Mesendoderm (in vitro differentiated cells): ENCODE measurements around the gene SOX8.

Experiments
- DNase-seq: peaks from one replicate; pipeline ENCODE4 v3.0.0; 2013
- H2AK5ac ChIP-seq: 2 replicates; pipeline ENCODE4 v1.6.1; 2013; ENCODE audit warnings: low read length, inconsistent platforms
- H2BK120ac ChIP-seq: 2 replicates; pipeline ENCODE4 v1.6.1; 2013; ENCODE audit warnings: low read depth, mild to moderate bottlenecking, low read length, moderate library complexity, mixed read lengths
- H2BK15ac ChIP-seq: replicated peaks from 2 replicates; pipeline ENCODE4 v1.6.1; 2013; ENCODE audit warnings: low read depth, mild to moderate bottlenecking, moderate library complexity
- H2BK5ac ChIP-seq: 2 replicates; pipeline ENCODE4 v1.6.1; 2013; ENCODE audit warnings: low read length, inconsistent platforms
- H3K18ac ChIP-seq: 2 replicates; pipeline ENCODE4 v1.6.1; 2013; ENCODE audit warnings: mild to moderate bottlenecking, low read length, mixed read lengths
- H3K23ac ChIP-seq: one replicate; pipeline ENCODE4 v1.6.1; 2013; ENCODE audit warnings: low read length
- H3K27ac ChIP-seq: 2 replicates; pipeline ENCODE4 v1.5.1; 2013; ENCODE audit warnings: low read depth, mild to moderate bottlenecking, inconsistent platforms, low read length, moderate library complexity
- H3K27me3 ChIP-seq: 2 replicates; pipeline ENCODE4 v1.6.1; 2013; ENCODE audit warnings: low read length, control low read depth, mild to moderate bottlenecking, inconsistent platforms; ENCODE audit not compliant: insufficient read depth, poor library complexity
- H3K36me3 ChIP-seq: 2 replicates; pipeline ENCODE4 v1.6.1; 2013; ENCODE audit warnings: low read length, inconsistent platforms; ENCODE audit not compliant: control insufficient read depth, insufficient read depth
- H3K4ac ChIP-seq: one replicate; pipeline ENCODE4 v1.6.1; 2013; ENCODE audit warnings: low read depth, mild to moderate bottlenecking, low read length, moderate library complexity
- H3K4me1 ChIP-seq: 2 replicates; pipeline ENCODE4 v1.6.1; 2013; ENCODE audit warnings: low read depth, low read length, inconsistent platforms; ENCODE audit not compliant: control insufficient read depth
- H3K4me2 ChIP-seq: 2 replicates; pipeline ENCODE4 v1.6.1; 2013; ENCODE audit warnings: low read length
- H3K4me3 ChIP-seq: 2 replicates; pipeline ENCODE4 v1.5.1; 2013; ENCODE audit warnings: mild to moderate bottlenecking, low read length
- H3K56ac ChIP-seq: one replicate; pipeline ENCODE4 v1.6.1; 2013; ENCODE audit warnings: low read length
- H3K79me1 ChIP-seq: 2 replicates; pipeline ENCODE4 v1.6.1; 2013; ENCODE audit warnings: low read length, inconsistent platforms
- H3K79me2 ChIP-seq: 2 replicates; pipeline ENCODE4 v1.6.1; 2013; ENCODE audit warnings: mild to moderate bottlenecking, low read length; ENCODE audit not compliant: control insufficient read depth, insufficient read depth
- H3K9ac ChIP-seq: 2 replicates; pipeline ENCODE4 v1.6.1; 2013; ENCODE audit warnings: low read length, inconsistent platforms
- H4K5ac ChIP-seq: one replicate; pipeline ENCODE4 v1.6.1; 2013; ENCODE audit warnings: low read length
- H4K8ac ChIP-seq: one replicate; pipeline ENCODE4 v1.6.1; 2013; ENCODE audit warnings: low read depth, mild to moderate bottlenecking, control low read depth, low read length, moderate library complexity
- WGBS: extraction: QIAGEN DNeasy Blood & Tissue Kit; methylation state at CpG from one replicate; pipeline ENCODE4 v1.1.7; 2013; ENCODE audit warnings: low lambda C conversion rate, missing lambda C conversion rate; ENCODE audit not compliant: insufficient coverage; ENCODE audit errors: extremely low coverage; 5-methylcytosine and 5-hydroxymethylcytosine counted together

The SOX8 gene

GRCh38 chr16:971981-972315 is 9.6 kb upstream of the SOX8 start:
- no peaks in the 10 kb centered on the region for H3K4me1 ChIP-seq
- H2BK15ac ChIP-seq, result no peak overlapping the region
- no peak overlapping the region for H3K4ac ChIP-seq
- no peak overlapping the region for H2BK120ac ChIP-seq
- no peak overlapping the region for H4K5ac ChIP-seq
- H3K4me2 ChIP-seq, result no peak overlapping the region
- no peak overlapping the region for H3K27ac ChIP-seq
- no CpG with 5 or more reads among the region's 8 CpGs for WGBS
- no peaks in the 10 kb centered on the region for H3K36me3 ChIP-seq
- H3K79me1 ChIP-seq, result peaks cover 3% of the 10 kb centered on the region
- DNase-seq, result no peak
- H3K56ac ChIP-seq, result no peak overlapping the region
- H4K8ac ChIP-seq, result no peak overlapping the region
- H3K27me3 ChIP-seq, result no peaks in the 10 kb centered on the region
- no peak overlapping the region for H2BK5ac ChIP-seq
- no peak overlapping the region for H3K18ac ChIP-seq
- H3K9ac ChIP-seq, result no peak overlapping the region
- H3K4me3 ChIP-seq, result no peak overlapping the region
- no peaks in the 10 kb centered on the region for H3K79me2 ChIP-seq
- H3K23ac ChIP-seq, result no peak overlapping the region
- H2AK5ac ChIP-seq, result no peak overlapping the region

GRCh38 chr16:972316-973002 is 9.1 kb upstream of the SOX8 start:
- H2BK5ac ChIP-seq, result no peak overlapping the region
- H3K27me3 ChIP-seq, result no peaks in the 10 kb centered on the region
- H2BK120ac ChIP-seq, result no peak overlapping the region
- no peak overlapping the region for H3K56ac ChIP-seq
- H3K27ac ChIP-seq, result no peak overlapping the region
- no peak overlapping the region for H4K8ac ChIP-seq
- no peak overlapping the region for H3K4me2 ChIP-seq
- no peak overlapping the region for H2AK5ac ChIP-seq
- H3K36me3 ChIP-seq, result no peaks in the 10 kb centered on the region
- H3K4ac ChIP-seq, result no peak overlapping the region
- no peak overlapping the region for H3K23ac ChIP-seq
- H3K4me1 ChIP-seq, result no peaks in the 10 kb centered on the region
- no peak overlapping the region for H3K4me3 ChIP-seq
- H4K5ac ChIP-seq, result no peak overlapping the region
- H3K79me1 ChIP-seq, result peaks cover 3% of the 10 kb centered on the region
- no peak overlapping the region for H3K9ac ChIP-seq
- no CpG with 5 or more reads among the region's 32 CpGs for WGBS
- H3K79me2 ChIP-seq, result no peaks in the 10 kb centered on the region
- H3K18ac ChIP-seq, result no peak overlapping the region
- DNase-seq, result no peak
- H2BK15ac ChIP-seq, result no peak overlapping the region

GRCh38 chr16:973366-973765 is 8.2 kb upstream of the SOX8 start:
- Histone ChIP-seq H2BK15ac (no peak overlapping the region), H3K27me3 (no peaks in the 10 kb centered on the region), H3K4me2 (no peak overlapping the region), H2AK5ac (no peak overlapping the region), H3K9ac (no peak overlapping the region), H3K23ac (no peak overlapping the region), H2BK120ac (no peak overlapping the region), H3K18ac (no peak overlapping the region), H4K8ac (no peak overlapping the region), H3K4me3 (no peak overlapping the region), H4K5ac (no peak overlapping the region), H3K4me1 (no peaks in the 10 kb centered on the region), H3K4ac (no peak overlapping the region), H3K36me3 (no peaks in the 10 kb centered on the region), H3K56ac (no peak overlapping the region), H3K79me2 (no peaks in the 10 kb centered on the region), H2BK5ac (no peak overlapping the region), H3K79me1 (peaks cover 3% of the 10 kb centered on the region), H3K27ac (no peak overlapping the region)
- WGBS, result no CpG with 5 or more reads among the region's 17 CpGs
- no peak for DNase-seq

GRCh38 chr16:974001-974601 is 7.5 kb upstream of the SOX8 start:
- no peak overlapping the region for H3K4me2 ChIP-seq
- H2BK120ac ChIP-seq, result no peak overlapping the region
- no peaks in the 10 kb centered on the region for H3K36me3 ChIP-seq
- H4K8ac ChIP-seq, result no peak overlapping the region
- no peak overlapping the region for H3K4ac ChIP-seq
- DNase-seq, result no peak
- H3K27ac ChIP-seq, result no peak overlapping the region
- no peak overlapping the region for H3K9ac ChIP-seq
- H3K18ac ChIP-seq, result no peak overlapping the region
- no peak overlapping the region for H3K56ac ChIP-seq
- no peak overlapping the region for H3K23ac ChIP-seq
- H3K79me2 ChIP-seq, result no peaks in the 10 kb centered on the region
- no peaks in the 10 kb centered on the region for H3K4me1 ChIP-seq
- H2BK15ac ChIP-seq, result no peak overlapping the region
- H2BK5ac ChIP-seq, result no peak overlapping the region
- no peak overlapping the region for H3K4me3 ChIP-seq
- H3K27me3 ChIP-seq, result no peaks in the 10 kb centered on the region
- no peak overlapping the region for H2AK5ac ChIP-seq
- WGBS, result no CpG with 5 or more reads among the region's 21 CpGs
- peaks cover 3% of the 10 kb centered on the region for H3K79me1 ChIP-seq
- no peak overlapping the region for H4K5ac ChIP-seq

- Histone ChIP-seq H3K79me2 (no peaks in the 10 kb centered on the region), H3K27ac (no peak overlapping the region), H2BK5ac (no peak overlapping the region), H3K9ac (no peak overlapping the region), H3K4ac (no peak overlapping the region), H3K23ac (no peak overlapping the region), H3K18ac (no peak overlapping the region), H3K4me2 (no peak overlapping the region), H2BK120ac (no peak overlapping the region), H3K4me3 (no peak overlapping the region), H2BK15ac (no peak overlapping the region), H3K27me3 (peaks cover under 1% of the 10 kb centered on the region), H4K5ac (no peak overlapping the region), H3K56ac (no peak overlapping the region), H3K36me3 (no peaks in the 10 kb centered on the region), H3K4me1 (no peaks in the 10 kb centered on the region), H2AK5ac (no peak overlapping the region), H4K8ac (no peak overlapping the region), H3K79me1 (no peaks in the 10 kb centered on the region)
- no CpG with 5 or more reads among the region's 26 CpGs for WGBS
- no peak for DNase-seq
Observed at GRCh38 chr16:974611-975261, 6.8 kb upstream of the SOX8 start.
